Subcutaneous adipose tissue (tissue), 4 donors: Measurements from ENCODE around the gene TFF1. TPM values are rescaled to one million over a fixed set of nuclear protein-coding genes. Genes with fewer than 3 reads are reported as not detected.

Experiments
- CTCF ChIP-seq: fragments of 450-650 bp; IDR thresholded peaks from one replicate; pipeline ENCODE4 v1.5.1; 2016; ENCODE audit warnings: low read depth, mild to moderate bottlenecking, control low read depth, antibody characterized with exemption, moderate library complexity
- total RNA-seq, 4 donors: library from RNA; depleted of rRNA; stranded (reverse); fragments of >200 nt; gene quantifications; one replicate each; pipeline ENCODE4 v1.1.0, GENCODE V29; 2016

TFF1 gene
- total RNA-seq, 4 donors from 2014 or later: not detected

DNA sequence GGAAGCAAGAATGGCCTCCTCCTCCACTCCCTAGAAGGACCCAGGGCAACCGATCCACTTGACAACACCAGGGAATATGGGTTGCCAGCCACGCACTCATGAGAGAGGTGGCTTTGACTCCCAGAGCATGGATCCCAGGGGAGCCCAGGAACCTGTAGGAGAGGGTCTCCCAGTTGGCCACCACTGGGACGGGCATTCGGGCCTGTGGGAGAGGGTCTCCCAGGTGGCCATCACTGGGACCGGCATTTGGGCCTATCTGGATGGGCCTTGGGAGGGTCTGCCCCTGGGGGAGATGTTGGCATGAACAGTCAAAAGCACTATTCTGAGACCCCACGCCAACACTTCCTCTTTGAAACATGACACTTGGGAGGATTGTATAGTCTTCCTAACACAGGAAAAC lies 565 bp downstream of the TFF1 start:
- no peak for TF ChIP-seq CTCF

DNA sequence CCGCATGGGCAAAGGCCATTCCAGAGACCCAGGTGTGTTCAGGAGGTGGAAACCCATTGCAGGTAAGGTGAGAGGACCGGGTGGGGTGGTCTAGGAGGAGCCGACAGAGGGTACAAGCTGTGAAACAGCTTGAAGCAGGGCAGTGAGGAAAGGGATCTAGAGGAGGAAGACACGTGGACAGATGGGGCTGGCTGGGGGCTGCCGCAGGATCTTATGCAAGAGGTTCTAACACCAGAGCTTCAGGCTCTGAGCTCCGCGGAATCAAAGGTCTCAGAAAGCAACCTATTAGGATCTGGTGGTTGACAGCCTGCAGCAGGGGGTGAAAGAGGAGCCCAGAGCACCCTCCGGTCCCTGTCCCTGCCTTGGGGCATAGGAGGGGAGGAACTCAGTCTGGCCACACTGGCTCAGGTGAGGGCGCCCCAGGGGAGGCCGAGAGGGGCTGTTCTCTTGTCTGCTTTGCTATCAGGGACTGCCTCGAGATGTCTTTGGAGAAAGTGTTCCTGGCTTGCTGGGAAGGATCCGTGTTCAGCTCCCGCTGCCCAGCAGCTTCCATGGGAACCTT lies 1.9 kb downstream of the TFF1 start:
- TF ChIP-seq CTCF: no peak

GRCh38 chr21:42363312-42363711 lies 3.0 kb downstream of the TFF1 start:
- TF ChIP-seq CTCF: no peak

GRCh38 chr21:42362700-42363099 lies 3.6 kb downstream of the TFF1 start:
- TF ChIP-seq CTCF: no peak

DNA sequence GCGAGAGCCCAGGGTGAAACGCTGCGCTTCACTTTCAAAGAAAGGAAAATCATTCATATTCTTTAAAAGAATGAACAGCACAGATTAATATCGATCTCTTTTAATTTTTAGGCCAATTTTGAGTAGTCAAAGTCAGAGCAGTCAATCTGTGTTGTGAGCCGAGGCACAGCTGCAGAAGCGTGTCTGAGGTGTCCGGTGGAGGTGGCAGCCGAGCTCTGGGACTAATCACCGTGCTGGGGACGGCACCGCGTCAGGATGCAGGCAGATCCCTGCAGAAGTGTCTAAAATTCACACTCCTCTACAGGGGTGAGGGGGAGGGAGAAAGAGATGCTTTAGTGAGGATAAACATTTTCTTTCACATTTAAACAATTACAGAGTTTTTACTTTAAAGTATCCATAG lies 4.1 kb downstream of the TFF1 start:
- no peak for TF ChIP-seq CTCF

GRCh38 chr21:42361286-42361685 lies 5.0 kb downstream of the TFF1 start:
- no peak for TF ChIP-seq CTCF

- TF ChIP-seq CTCF: no peak
Measured at GRCh38 chr21:42360317-42360716, 6.0 kb downstream of the TFF1 start.
